ENCODE data around the gene HEMK1. TPM values are rescaled to one million over a fixed set of nuclear protein-coding genes. Genes with fewer than 3 reads are reported as not detected.

The HEMK1 gene
- total RNA-seq, 1 donor, result 8.7 TPM

- Histone ChIP-seq H3K9me3 (ENCODE audit: low read depth, low read length) (no peaks in the 10 kb centered on the region), H3K4me2 (ENCODE audit: insufficient read depth, low read length) (no peak overlapping the region), H3K4me1 (ENCODE audit: insufficient read depth, low read length) (peaks cover 29% of the 10 kb centered on the region), H3K79me2 (ENCODE audit: insufficient read depth, low read length) (peaks cover 7% of the 10 kb centered on the region), H4K20me1 (ENCODE audit: insufficient read depth, low read length) (no peaks in the 10 kb centered on the region), H3K27me3 (ENCODE audit: insufficient read depth, low read length) (no peaks in the 10 kb centered on the region), H3K4me3 (ENCODE audit: insufficient read depth, low read length) (no peak overlapping the region), H3K27ac (ENCODE audit: low read depth, low read length) (no peak overlapping the region), H3K36me3 (ENCODE audit: insufficient read depth, low read length) (peaks cover 4% of the 10 kb centered on the region), H2AFZ (ENCODE audit: low read length) (no peak overlapping the region)
- no peak for TF ChIP-seq CTCF (IDR thresholded peaks at IDR 0.05; ENCODE audit: extremely low read depth, low read depth, low read length)
- no peak for DNase-seq (ENCODE audit: insufficient read length, low spot score, missing footprints)
Measured at GRCh38 chr3:50564321-50564720, 5.0 kb upstream of the HEMK1 start.

GRCh38 chr3:50567011-50567385 lies 2.3 kb upstream of the HEMK1 start:
- H3K27ac ChIP-seq (ENCODE audit: low read depth, low read length), result peak overlapping the region; percentile 63
- no peak for TF ChIP-seq CTCF (IDR thresholded peaks at IDR 0.05; ENCODE audit: extremely low read depth, low read depth, low read length)

GRCh38 chr3:50567386-50568167 lies 1.7 kb upstream of the HEMK1 start, which contains the start of gene C3orf18:
Gene C3orf18, minus strand, starts transcription at chr3:50567747. Its CDS starts 2,048 bp downstream, at chr3:50565699.
- Histone ChIP-seq H3K4me2 (ENCODE audit: insufficient read depth, low read length) (peak within 1 kb of the TSS; percentile 94), H3K79me2 (ENCODE audit: insufficient read depth, low read length) (peaks cover 23% of the 10 kb centered on the region), H3K9me3 (ENCODE audit: low read depth, low read length) (no peaks in the 10 kb centered on the region), H2AFZ (ENCODE audit: low read length) (peak within 1 kb of the TSS; percentile 93), H3K4me3 (ENCODE audit: insufficient read depth, low read length) (peak within 1 kb of the TSS; percentile 91), H3K27me3 (ENCODE audit: insufficient read depth, low read length) (no peaks in the 10 kb centered on the region), H4K20me1 (ENCODE audit: insufficient read depth, low read length) (no peaks in the 10 kb centered on the region), H3K36me3 (ENCODE audit: insufficient read depth, low read length) (no peaks in the 10 kb centered on the region), H3K4me1 (ENCODE audit: insufficient read depth, low read length) (peaks cover 29% of the 10 kb centered on the region), H3K27ac (ENCODE audit: low read depth, low read length) (peak within 1 kb of the TSS; percentile 63)
- no peak for TF ChIP-seq CTCF (IDR thresholded peaks at IDR 0.05; ENCODE audit: extremely low read depth, low read depth, low read length)
- peak; percentile 99 for DNase-seq (ENCODE audit: insufficient read length, low spot score, missing footprints)

More at GRCh38 chr3:50567011-50567385, 2.3 kb upstream of the HEMK1 start:
- Histone ChIP-seq H2AFZ (ENCODE audit: low read length) (peak overlapping the region; percentile 93), H3K4me1 (ENCODE audit: insufficient read depth, low read length) (peaks cover 32% of the 10 kb centered on the region), H3K4me2 (ENCODE audit: insufficient read depth, low read length) (peak overlapping the region; percentile 94), H3K4me3 (ENCODE audit: insufficient read depth, low read length) (peak overlapping the region; percentile 79), H3K79me2 (ENCODE audit: insufficient read depth, low read length) (peaks cover 23% of the 10 kb centered on the region), H3K36me3 (ENCODE audit: insufficient read depth, low read length) (no peaks in the 10 kb centered on the region), H4K20me1 (ENCODE audit: insufficient read depth, low read length) (no peaks in the 10 kb centered on the region), H3K9me3 (ENCODE audit: low read depth, low read length) (no peaks in the 10 kb centered on the region), H3K27me3 (ENCODE audit: insufficient read depth, low read length) (no peaks in the 10 kb centered on the region)
- no peak for DNase-seq (ENCODE audit: insufficient read length, low spot score, missing footprints)

GRCh38 chr3:50570508-50571279 lies 1.4 kb downstream of the HEMK1 start:
- Histone ChIP-seq H3K36me3 (ENCODE audit: insufficient read depth, low read length) (peaks cover 3% of the 10 kb centered on the region), H3K4me3 (ENCODE audit: insufficient read depth, low read length) (peak overlapping the region; percentile 91), H3K4me1 (ENCODE audit: insufficient read depth, low read length) (peaks cover 22% of the 10 kb centered on the region), H3K27ac (ENCODE audit: low read depth, low read length) (peak overlapping the region; percentile 91), H3K4me2 (ENCODE audit: insufficient read depth, low read length) (peak overlapping the region; percentile 94), H3K27me3 (ENCODE audit: insufficient read depth, low read length) (no peaks in the 10 kb centered on the region), H3K79me2 (ENCODE audit: insufficient read depth, low read length) (peaks cover 23% of the 10 kb centered on the region), H3K9me3 (ENCODE audit: low read depth, low read length) (no peaks in the 10 kb centered on the region), H2AFZ (ENCODE audit: low read length) (no peak overlapping the region), H4K20me1 (ENCODE audit: insufficient read depth, low read length) (no peaks in the 10 kb centered on the region)
- TF ChIP-seq CTCF (IDR thresholded peaks at IDR 0.05; ENCODE audit: extremely low read depth, low read depth, low read length), result no peak
- no peak for DNase-seq (ENCODE audit: insufficient read length, low spot score, missing footprints)

Measured in osteoblast (primary cell).